NCI-H1417 treated with DMSO at 0.1 percent for 48 hours (cell line): ENCODE measurements around the gene PKNOX2.

Experiments
- DNase-seq: peaks from one replicate; lab custom pipeline; 2025; lab: John Stamatoyannopoulos, UW

PKNOX2 gene

GRCh38 chr11:125233736-125234275 lies 69.3 kb downstream of the PKNOX2 start:
- DNase-seq = no peak

- DNase-seq = no peak
Measured at GRCh38 chr11:125235071-125235471, 70.5 kb downstream of the PKNOX2 start.

- DNase-seq = no peak
Measured at GRCh38 chr11:125236072-125236825, 71.7 kb downstream of the PKNOX2 start.

- no peak for DNase-seq
Measured at GRCh38 chr11:125239585-125240560, 75.3 kb downstream of the PKNOX2 start.

- no peak for DNase-seq
Measured at GRCh38 chr11:125241104-125241503, 76.6 kb downstream of the PKNOX2 start.

- no peak for DNase-seq
Measured at GRCh38 chr11:125242141-125242775, 77.7 kb downstream of the PKNOX2 start.

GRCh38 chr11:125244166-125244565 lies 79.6 kb downstream of the PKNOX2 start:
- no peak for DNase-seq

- DNase-seq = no peak
Measured at GRCh38 chr11:125245299-125245698, 80.7 kb downstream of the PKNOX2 start.

GRCh38 chr11:125247431-125247830 lies 82.9 kb downstream of the PKNOX2 start:
- no peak for DNase-seq

GRCh38 chr11:125250318-125251213 lies 86.0 kb downstream of the PKNOX2 start:
- no peak for DNase-seq

GRCh38 chr11:125251214-125251545 lies 86.6 kb downstream of the PKNOX2 start:
- DNase-seq = no peak

- DNase-seq = no peak
Measured at GRCh38 chr11:125251956-125252355, 87.4 kb downstream of the PKNOX2 start.

- no peak for DNase-seq
Measured at GRCh38 chr11:125253289-125253688, 88.7 kb downstream of the PKNOX2 start.

- no peak for DNase-seq
Measured at GRCh38 chr11:125253795-125254525, 89.4 kb downstream of the PKNOX2 start.

- DNase-seq = no peak
Measured at GRCh38 chr11:125256541-125257189, 92.1 kb downstream of the PKNOX2 start.

- DNase-seq = no peak
Measured at GRCh38 chr11:125257190-125257579, 92.6 kb downstream of the PKNOX2 start.

- DNase-seq = no peak
Measured at GRCh38 chr11:125257751-125258150, 93.2 kb downstream of the PKNOX2 start.

GRCh38 chr11:125258291-125259032 lies 93.9 kb downstream of the PKNOX2 start:
- DNase-seq = no peak

- DNase-seq = no peak
Measured at GRCh38 chr11:125261588-125261987, 97.0 kb downstream of the PKNOX2 start.
